Activated CD4-positive, alpha-beta memory T cell treated with anti-CD3 and anti-CD28 coated beads for 36 hours (primary cell): Measurements from ENCODE around the gene USH1G. TPM values are rescaled to one million over a fixed set of nuclear protein-coding genes. Genes with fewer than 3 reads are reported as not detected.
"Not testable (repeated sequence)": the region's sequence is repeated elsewhere in the genome, so short reads cannot be mapped to it uniquely, and the experiment has no call there.

ENCODE experiments used
- CTCF ChIA-PET: fragments of 350-600 bp; sonication (Branson Sonifier 250); formaldehyde crosslinking; loops from one replicate; lab custom pipeline; 2021; ENCODE audit warnings: antibody characterized with exemption, inconsistent platforms; lab: Charles Lee
- POLR2A ChIA-PET: fragments of 350-600 bp; sonication (Branson Sonifier 250); formaldehyde crosslinking; loops from one replicate; lab custom pipeline; 2021; ENCODE audit warnings: antibody characterized with exemption; lab: Charles Lee
- DNase-seq: peaks from one replicate; pipeline ENCODE4 v3.0.0-alpha.2; 2020
- H3K27ac Mint-ChIP-seq: one replicate; pipeline ENCODE4 v1.8.0; 2021; ENCODE audit warnings: mixed read lengths
- H3K27me3 Mint-ChIP-seq: one replicate; pipeline ENCODE4 v1.8.0; 2021; ENCODE audit warnings: mixed read lengths
- H3K36me3 Mint-ChIP-seq: one replicate; pipeline ENCODE4 v1.8.0; 2021; ENCODE audit warnings: mixed read lengths
- H3K4me1 Mint-ChIP-seq: one replicate; pipeline ENCODE4 v1.8.0; 2021; ENCODE audit warnings: low read depth, mixed read lengths
- H3K4me3 Mint-ChIP-seq: one replicate; pipeline ENCODE4 v1.8.0; 2021; ENCODE audit warnings: mild to moderate bottlenecking, mixed read lengths
- H3K9me3 Mint-ChIP-seq: one replicate; pipeline ENCODE4 v1.8.0; 2021; ENCODE audit warnings: mixed read lengths
- intact Hi-C: fragments of 100-400 bp; cut with micrococcal nuclease; formaldehyde crosslinking; loops from one replicate; pipeline ENCODE4 v1.15.1; 2023
- total RNA-seq, 2 experiments: library from RNA; stranded (reverse); gene quantifications; one replicate each; pipeline ENCODE4 v1.2.3, GENCODE V29; 2021

USH1G gene
- not detected for total RNA-seq

- Mint-ChIP-seq H3K4me1 (peaks cover 6% of the 10 kb centered on the region), H3K4me3 (no peak within 1 kb of the TSS), H3K27ac (no peak within 1 kb of the TSS), H3K36me3 (no peaks in the 10 kb centered on the region), H3K9me3 (no peaks in the 10 kb centered on the region), H3K27me3 (peaks cover 44% of the 10 kb centered on the region)
- peak; percentile 22 for DNase-seq
- ChIA-PET POLR2A (no interaction called here), CTCF (interaction anchor here (1.2 to 11.6 kb wide), 3 partner anchors 9 to 64 kb away, joined by 4 to 195 read pairs (median 5); no protein-coding TSS in a partner anchor)
- intact Hi-C loops = loop anchor here (1.0 kb wide), 1 partner anchor 35 kb away; no protein-coding TSS in a partner anchor
Measured at GRCh38 chr17:74922694-74923537, at the start of gene USH1G. Gene USH1G, minus strand, starts transcription at chr17:74923255. Its CDS starts 182 bp downstream, at chr17:74923073.

- peak; percentile 82 for DNase-seq
- POLR2A ChIA-PET = interaction anchor here (0.5 to 1.4 kb wide), 5 partner anchors 10 to 200 kb away, joined by 3 to 4 read pairs (median 3); partner anchors contain the start of gene FDXR
- CTCF ChIA-PET = interaction anchor here (1.0 to 5.5 kb wide), 6 partner anchors 10 to 141 kb away, joined by 4 to 69 read pairs (median 6); partner anchors contain the start of genes CDR2L and MRPL58
- H3K36me3 Mint-ChIP-seq = no peaks in the 10 kb centered on the region
- intact Hi-C loops = no loop called here
- no peak within 1 kb of the TSS for H3K27ac Mint-ChIP-seq
- no peaks in the 10 kb centered on the region for H3K9me3 Mint-ChIP-seq
- H3K27me3 Mint-ChIP-seq = peaks cover 10% of the 10 kb centered on the region
- H3K4me1 Mint-ChIP-seq = peaks cover 5% of the 10 kb centered on the region
- peak within 1 kb of the TSS; percentile 73 for H3K4me3 Mint-ChIP-seq
Measured at GRCh38 chr17:74972107-74972972, 49.3 kb upstream of the USH1G start, which contains the start of gene HID1. Gene HID1, minus strand, starts transcription at chr17:74972759. Its CDS starts 103 bp downstream, at chr17:74972656.

GRCh38 chr17:74971842-74972106 is 48.7 kb upstream of the USH1G start:
- Mint-ChIP-seq H3K4me3 (peak overlapping the region; percentile 53), H3K36me3 (no peaks in the 10 kb centered on the region), H3K27ac (no peak overlapping the region), H3K4me1 (peaks cover 5% of the 10 kb centered on the region), H3K9me3 (no peaks in the 10 kb centered on the region), H3K27me3 (peaks cover 10% of the 10 kb centered on the region)
- DNase-seq = no peak
- ChIA-PET POLR2A (interaction anchor here (0.5 to 1.4 kb wide), 2 partner anchors 10 to 200 kb away, joined by 3 read pairs; no protein-coding TSS in a partner anchor), CTCF (interaction anchor here (1.0 to 5.5 kb wide), 6 partner anchors 10 to 142 kb away, joined by 4 to 69 read pairs (median 6); partner anchors contain the start of genes CDR2L and MRPL58)
- intact Hi-C loops = no loop called here

GRCh38 chr17:74971069-74971841 is 48.2 kb upstream of the USH1G start:
- POLR2A ChIA-PET = interaction anchor here (1.4 kb wide), 1 partner anchor 9 kb away, joined by 3 read pairs; no protein-coding TSS in a partner anchor
- Mint-ChIP-seq H3K27me3 (peaks cover 10% of the 10 kb centered on the region), H3K9me3 (no peaks in the 10 kb centered on the region), H3K36me3 (no peaks in the 10 kb centered on the region), H3K27ac (no peak overlapping the region), H3K4me3 (peak overlapping the region; percentile 53), H3K4me1 (peaks cover 5% of the 10 kb centered on the region)
- CTCF ChIA-PET = interaction anchor here (0.7 to 5.5 kb wide), 5 partner anchors 10 to 142 kb away, joined by 3 to 69 read pairs (median 5); partner anchors contain the start of genes CDR2L and MRPL58
- DNase-seq = no peak
- intact Hi-C loops = no loop called here

GRCh38 chr17:74970395-74970794 is 47.3 kb upstream of the USH1G start:
- Mint-ChIP-seq H3K4me3 (no peak overlapping the region), H3K9me3 (no peaks in the 10 kb centered on the region), H3K27me3 (peaks cover 10% of the 10 kb centered on the region), H3K4me1 (peaks cover 5% of the 10 kb centered on the region), H3K36me3 (no peaks in the 10 kb centered on the region), H3K27ac (no peak overlapping the region)
- POLR2A ChIA-PET = no interaction called here
- intact Hi-C loops = no loop called here
- no peak for DNase-seq
- CTCF ChIA-PET = interaction anchor here (2.9 to 5.5 kb wide), 2 partner anchors 9 to 42 kb away, joined by 15 to 69 read pairs; partner anchors contain the start of gene MRPL58

GRCh38 chr17:74969501-74969900 is 46.4 kb upstream of the USH1G start:
- POLR2A ChIA-PET, H3K9me3 Mint-ChIP-seq, intact Hi-C loops, H3K36me3 Mint-ChIP-seq, DNase-seq, H3K4me3 Mint-ChIP-seq, H3K4me1 Mint-ChIP-seq, H3K27me3 Mint-ChIP-seq, H3K27ac Mint-ChIP-seq: not testable (repeated sequence)
- CTCF ChIA-PET = interaction anchor here (0.9 to 1.2 kb wide), 2 partner anchors 12 to 43 kb away, joined by 3 to 4 read pairs; partner anchors contain the start of gene MRPL58

- Mint-ChIP-seq H3K36me3 (no peaks in the 10 kb centered on the region), H3K27ac (no peak overlapping the region), H3K9me3 (no peaks in the 10 kb centered on the region), H3K4me3 (no peak overlapping the region), H3K27me3 (peaks cover 6% of the 10 kb centered on the region), H3K4me1 (peaks cover 5% of the 10 kb centered on the region)
- CTCF ChIA-PET = interaction anchor here (1.2 to 1.3 kb wide), 2 partner anchors 11 to 233 kb away, joined by 3 to 4 read pairs; no protein-coding TSS in a partner anchor
- intact Hi-C loops = no loop called here
- POLR2A ChIA-PET = no interaction called here
- no peak for DNase-seq
Measured at GRCh38 chr17:74968361-74968780, 45.3 kb upstream of the USH1G start.

GRCh38 chr17:74964988-74965622 is 42.0 kb upstream of the USH1G start:
- CTCF ChIA-PET = no interaction called here
- no peak overlapping the region for H3K27ac Mint-ChIP-seq
- intact Hi-C loops = loop anchor here (5.0 kb wide), 2 partner anchors 47 to 217 kb away; partner anchors contain the start of genes MRPL58 and SUMO2

GRCh38 chr17:74964246-74964761 is 41.2 kb upstream of the USH1G start:
- no peak overlapping the region for H3K27ac Mint-ChIP-seq
- H3K27me3 Mint-ChIP-seq = no peaks in the 10 kb centered on the region
- CTCF ChIA-PET = interaction anchor here (1.2 to 4.3 kb wide), 3 partner anchors 24 to 219 kb away, joined by 3 to 39 read pairs (median 4); partner anchors contain the start of genes CDR2L and MRPL58
- H3K4me3 Mint-ChIP-seq = no peak overlapping the region
- no peaks in the 10 kb centered on the region for H3K9me3 Mint-ChIP-seq
- DNase-seq = no peak
- peaks cover 6% of the 10 kb centered on the region for H3K4me1 Mint-ChIP-seq
- intact Hi-C loops = loop anchor here (5.0 kb wide), 2 partner anchors 48 to 218 kb away; partner anchors contain the start of genes MRPL58 and SUMO2
- POLR2A ChIA-PET = no interaction called here
- H3K36me3 Mint-ChIP-seq = no peaks in the 10 kb centered on the region

More at GRCh38 chr17:74964988-74965622, 42.0 kb upstream of the USH1G start:
- no peaks in the 10 kb centered on the region for H3K36me3 Mint-ChIP-seq
- POLR2A ChIA-PET = no interaction called here
- peaks cover 6% of the 10 kb centered on the region for H3K4me1 Mint-ChIP-seq
- H3K9me3 Mint-ChIP-seq = no peaks in the 10 kb centered on the region
- H3K4me3 Mint-ChIP-seq = no peak overlapping the region
- DNase-seq = no peak
- H3K27me3 Mint-ChIP-seq = no peaks in the 10 kb centered on the region

GRCh38 chr17:74963656-74964055 is 40.6 kb upstream of the USH1G start:
- ChIA-PET POLR2A (no interaction called here), CTCF (interaction anchor here (1.2 to 4.3 kb wide), 5 partner anchors 25 to 237 kb away, joined by 3 to 60 read pairs (median 37); partner anchors contain the start of genes CDR2L and MRPL58)
- Mint-ChIP-seq H3K9me3 (no peaks in the 10 kb centered on the region), H3K27me3 (no peaks in the 10 kb centered on the region), H3K4me1 (peaks cover 6% of the 10 kb centered on the region), H3K27ac (no peak overlapping the region), H3K36me3 (no peaks in the 10 kb centered on the region), H3K4me3 (no peak overlapping the region)
- intact Hi-C loops = loop anchor here (5.0 kb wide), 2 partner anchors 49 to 219 kb away; partner anchors contain the start of genes MRPL58 and SUMO2
- no peak for DNase-seq
